NCI-H345 (cell line): ENCODE measurements around the gene SLC38A10.

ENCODE experiments used
- DNase-seq: peaks from one replicate; lab custom pipeline; 2025; lab: John Stamatoyannopoulos, UW

SLC38A10 gene

GRCh38 chr17:81295031-81295675 lies at the start of gene SLC38A10:
TSS of gene SLC38A10 (minus strand) at chr17:81295307. CDS start at chr17:81294921, 386 bp downstream.
- DNase-seq, result peak; percentile 91

- no peak for DNase-seq
These were observed 47.4 kb upstream of the SLC38A10 start for GRCh38 chr17:81342269-81343070.

GRCh38 chr17:81341516-81342268 lies 46.6 kb upstream of the SLC38A10 start:
- DNase-seq, result no peak

GRCh38 chr17:81340607-81341515 lies 45.8 kb upstream of the SLC38A10 start:
- DNase-seq, result no peak

GRCh38 chr17:81339534-81340296 lies 44.6 kb upstream of the SLC38A10 start:
- DNase-seq, result no peak

GRCh38 chr17:81339191-81339533 lies 44.1 kb upstream of the SLC38A10 start:
- no peak for DNase-seq

GRCh38 chr17:81338274-81339190 lies 43.4 kb upstream of the SLC38A10 start:
- DNase-seq, result no peak

GRCh38 chr17:81337476-81337879 lies 42.4 kb upstream of the SLC38A10 start:
- DNase-seq, result peak; percentile 31

- no peak for DNase-seq
These were observed 41.8 kb upstream of the SLC38A10 start for GRCh38 chr17:81336930-81337325.

- DNase-seq, result no peak
These were observed 41.3 kb upstream of the SLC38A10 start for GRCh38 chr17:81336296-81336929.

- no peak for DNase-seq
These were observed 40.7 kb upstream of the SLC38A10 start for GRCh38 chr17:81335773-81336157.

- no peak for DNase-seq
These were observed 40.1 kb upstream of the SLC38A10 start for GRCh38 chr17:81334987-81335772.

- no peak for DNase-seq
These were observed 39.3 kb upstream of the SLC38A10 start for GRCh38 chr17:81334391-81334901.

- DNase-seq, result no peak
These were observed 38.7 kb upstream of the SLC38A10 start for GRCh38 chr17:81333616-81334368.

- peak; percentile 34 for DNase-seq
These were observed 37.9 kb upstream of the SLC38A10 start for GRCh38 chr17:81332914-81333528.

GRCh38 chr17:81332118-81332834 lies 37.2 kb upstream of the SLC38A10 start:
- DNase-seq, result no peak
